ENCODE results near the gene SLU7.
"Not testable (repeated sequence)": the region's sequence is repeated elsewhere in the genome, so short reads cannot be mapped to it uniquely, and the experiment has no call there.

SLU7 gene

GRCh38 chr5:160438316-160439204 lies 19.7 kb upstream of the SLU7 start:
- H3K4me1 ChIP-seq (ENCODE audit: insufficient read depth, low read length), result peaks cover 47% of the 10 kb centered on the region
- H2AFZ ChIP-seq (ENCODE audit: low read depth, low read length), result peak overlapping the region; percentile 92
- peak overlapping the region; percentile 90 for H3K4me2 ChIP-seq (ENCODE audit: insufficient read depth, low read length)
- H3K4me3 ChIP-seq (ENCODE audit: low read depth in 1 of 2, low read length in 2 of 2), result peak overlapping the region; percentile 14 to 61; a peak in 3 of 4 replicates
- no peaks in the 10 kb centered on the region for H3K9me3 ChIP-seq (ENCODE audit: insufficient read depth, low read length, severe bottlenecking)
- DNase-seq, result peak; percentile 70
- H3K27ac ChIP-seq (ENCODE audit: low read length), result peak overlapping the region; percentile 73
- TF ChIP-seq, protein P1, sequence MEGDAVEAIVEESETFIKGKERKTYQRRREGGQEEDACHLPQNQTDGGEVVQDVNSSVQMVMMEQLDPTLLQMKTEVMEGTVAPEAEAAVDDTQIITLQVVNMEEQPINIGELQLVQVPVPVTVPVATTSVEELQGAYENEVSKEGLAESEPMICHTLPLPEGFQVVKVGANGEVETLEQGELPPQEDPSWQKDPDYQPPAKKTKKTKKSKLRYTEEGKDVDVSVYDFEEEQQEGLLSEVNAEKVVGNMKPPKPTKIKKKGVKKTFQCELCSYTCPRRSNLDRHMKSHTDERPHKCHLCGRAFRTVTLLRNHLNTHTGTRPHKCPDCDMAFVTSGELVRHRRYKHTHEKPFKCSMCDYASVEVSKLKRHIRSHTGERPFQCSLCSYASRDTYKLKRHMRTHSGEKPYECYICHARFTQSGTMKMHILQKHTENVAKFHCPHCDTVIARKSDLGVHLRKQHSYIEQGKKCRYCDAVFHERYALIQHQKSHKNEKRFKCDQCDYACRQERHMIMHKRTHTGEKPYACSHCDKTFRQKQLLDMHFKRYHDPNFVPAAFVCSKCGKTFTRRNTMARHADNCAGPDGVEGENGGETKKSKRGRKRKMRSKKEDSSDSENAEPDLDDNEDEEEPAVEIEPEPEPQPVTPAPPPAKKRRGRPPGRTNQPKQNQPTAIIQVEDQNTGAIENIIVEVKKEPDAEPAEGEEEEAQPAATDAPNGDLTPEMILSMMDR (IDR thresholded peaks at IDR 0.05; ENCODE audit: borderline replicate concordance, extremely low read depth, low read length, poor library complexity, severe bottlenecking), result peak; percentile 95
- TF ChIP-seq EZH2 (IDR thresholded peaks at IDR 0.05; ENCODE audit: borderline replicate concordance, low read depth, low read length, severe bottlenecking), result no peak
- no peaks in the 10 kb centered on the region for H3K27me3 ChIP-seq (ENCODE audit: insufficient read depth, low read length, poor library complexity)
- peak; percentile 70 for ATAC-seq (ENCODE audit: insufficient read depth, low read depth)
- no peaks in the 10 kb centered on the region for H4K20me1 ChIP-seq (ENCODE audit: insufficient read depth, low read length)
- H3K79me2 ChIP-seq (ENCODE audit: insufficient read depth, low read length), result no peaks in the 10 kb centered on the region
- peak overlapping the region; percentile 51 for H3K9ac ChIP-seq (ENCODE audit: low read depth, low read length)
- H3K36me3 ChIP-seq (ENCODE audit: insufficient read depth, low read length), result no peaks in the 10 kb centered on the region

DNA sequence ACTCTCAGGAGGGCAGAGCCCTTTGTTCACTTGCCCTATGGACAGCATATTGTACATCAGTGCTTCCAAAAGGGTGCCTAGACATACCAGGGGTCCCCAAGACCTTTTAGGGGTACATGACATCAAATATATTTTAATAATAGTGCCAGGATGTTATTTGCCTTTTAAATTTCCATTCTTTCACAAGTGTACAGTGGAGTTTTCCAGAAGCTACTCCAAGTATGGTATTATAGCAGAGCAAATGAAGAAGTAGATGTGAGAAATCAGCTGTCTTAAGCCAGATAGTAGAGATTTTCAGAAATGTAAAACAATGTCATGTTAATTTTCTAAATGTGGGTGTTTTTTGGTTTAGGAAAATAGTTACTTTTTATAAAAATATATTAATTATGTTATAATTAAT lies 18.4 kb upstream of the SLU7 start:
- TF ChIP-seq, protein P1 (IDR thresholded peaks at IDR 0.05; ENCODE audit: borderline replicate concordance, extremely low read depth, low read length, poor library complexity, severe bottlenecking), result no peak
- no peak for TF ChIP-seq EZH2 (IDR thresholded peaks at IDR 0.05; ENCODE audit: borderline replicate concordance, low read depth, low read length, severe bottlenecking)
- Histone ChIP-seq H3K4me2 (ENCODE audit: insufficient read depth, low read length) (no peak overlapping the region), H3K4me1 (ENCODE audit: insufficient read depth, low read length) (peaks cover 43% of the 10 kb centered on the region), H3K9me3 (ENCODE audit: insufficient read depth, low read length, severe bottlenecking) (no peaks in the 10 kb centered on the region), H2AFZ (ENCODE audit: low read depth, low read length) (no peak overlapping the region), H3K36me3 (ENCODE audit: insufficient read depth, low read length) (no peaks in the 10 kb centered on the region), H3K4me3 (ENCODE audit: low read depth in 1 of 2, low read length in 2 of 2) (no peak overlapping the region), H4K20me1 (ENCODE audit: insufficient read depth, low read length) (no peaks in the 10 kb centered on the region), H3K9ac (ENCODE audit: low read depth, low read length) (no peak overlapping the region), H3K27ac (ENCODE audit: low read length) (no peak overlapping the region), H3K79me2 (ENCODE audit: insufficient read depth, low read length) (no peaks in the 10 kb centered on the region), H3K27me3 (ENCODE audit: insufficient read depth, low read length, poor library complexity) (no peaks in the 10 kb centered on the region)
- no peak for DNase-seq
- ATAC-seq (ENCODE audit: insufficient read depth, low read depth), result no peak

- not testable (repeated sequence) for H3K4me3 ChIP-seq (ENCODE audit: low read depth in 1 of 2, low read length in 2 of 2); ATAC-seq (ENCODE audit: insufficient read depth, low read depth); H3K9ac ChIP-seq (ENCODE audit: low read depth, low read length); H3K27me3 ChIP-seq (ENCODE audit: insufficient read depth, low read length, poor library complexity); H3K79me2 ChIP-seq (ENCODE audit: insufficient read depth, low read length); H3K4me2 ChIP-seq (ENCODE audit: insufficient read depth, low read length); DNase-seq; H3K9me3 ChIP-seq (ENCODE audit: insufficient read depth, low read length, severe bottlenecking); H3K27ac ChIP-seq (ENCODE audit: low read length); H2AFZ ChIP-seq (ENCODE audit: low read depth, low read length); H4K20me1 ChIP-seq (ENCODE audit: insufficient read depth, low read length); H3K36me3 ChIP-seq (ENCODE audit: insufficient read depth, low read length)
- peaks cover 37% of the 10 kb centered on the region for H3K4me1 ChIP-seq (ENCODE audit: insufficient read depth, low read length)
Measured at GRCh38 chr5:160436661-160437060, 17.8 kb upstream of the SLU7 start.

DNA sequence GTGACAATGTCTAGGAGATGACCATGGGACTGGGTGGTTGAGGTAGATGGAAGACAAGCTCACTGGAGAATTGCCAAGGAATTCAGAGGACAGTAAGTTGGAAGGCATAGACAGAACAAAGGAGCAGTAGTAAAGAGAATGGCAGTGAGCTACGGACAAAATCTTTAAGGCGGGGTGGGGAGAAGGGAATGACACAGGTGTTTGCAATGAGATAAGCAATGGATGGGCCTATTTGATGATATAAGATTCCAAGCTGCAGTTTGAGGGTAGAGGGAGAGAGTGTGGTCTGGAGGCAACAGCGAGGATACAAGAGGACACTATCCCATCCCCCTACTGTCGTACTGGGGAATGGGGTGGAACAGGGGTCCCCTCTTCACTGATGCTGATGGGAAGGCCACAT lies 17.1 kb upstream of the SLU7 start:
- Histone ChIP-seq H4K20me1 (ENCODE audit: insufficient read depth, low read length) (no peaks in the 10 kb centered on the region), H3K4me2 (ENCODE audit: insufficient read depth, low read length) (no peak overlapping the region), H3K36me3 (ENCODE audit: insufficient read depth, low read length) (no peaks in the 10 kb centered on the region), H3K9me3 (ENCODE audit: insufficient read depth, low read length, severe bottlenecking) (no peaks in the 10 kb centered on the region), H2AFZ (ENCODE audit: low read depth, low read length) (no peak overlapping the region), H3K9ac (ENCODE audit: low read depth, low read length) (no peak overlapping the region), H3K4me3 (ENCODE audit: low read depth in 1 of 2, low read length in 2 of 2) (no peak overlapping the region), H3K79me2 (ENCODE audit: insufficient read depth, low read length) (no peaks in the 10 kb centered on the region), H3K4me1 (ENCODE audit: insufficient read depth, low read length) (peaks cover 30% of the 10 kb centered on the region), H3K27me3 (ENCODE audit: insufficient read depth, low read length, poor library complexity) (no peaks in the 10 kb centered on the region), H3K27ac (ENCODE audit: low read length) (no peak overlapping the region)
- TF ChIP-seq, protein P1 (IDR thresholded peaks at IDR 0.05; ENCODE audit: borderline replicate concordance, extremely low read depth, low read length, poor library complexity, severe bottlenecking), result no peak
- TF ChIP-seq EZH2 (IDR thresholded peaks at IDR 0.05; ENCODE audit: borderline replicate concordance, low read depth, low read length, severe bottlenecking), result no peak
- no peak for DNase-seq
- ATAC-seq (ENCODE audit: insufficient read depth, low read depth), result no peak
